ENCODE measurements around the gene ATXN1.

- TF ChIP-seq EZH2 (IDR thresholded peaks at IDR 0.05; ENCODE audit: low read length, unreplicated experiment) (no peak), CTCF (conservative IDR thresholded peaks at IDR 0.05; ENCODE audit: low read depth, low read length) (no peak)
These were observed 56.7 kb downstream of the ATXN1 start for GRCh38 chr6:16704401-16705045.

All from PC-3 (cell line).